MCF 10A (cell line): ENCODE measurements around the gene CHCHD4. TPM values are rescaled to one million over a fixed set of nuclear protein-coding genes. Genes with fewer than 3 reads are reported as not detected.

Experiments
- BruUV-seq: library from RNA; stranded (reverse); fragments of 400-500 nt; replicated peaks from 2 replicates; lab custom pipeline; 2021; lab: Mats Ljungman, UMichigan
- CTCF ChIA-PET: fragments of 300-600 bp; sonication (Branson Sonifier 250); formaldehyde crosslinking; extraction: SDS; loops from one replicate; lab custom pipeline; 2021; ENCODE audit warnings: antibody characterized with exemption, inconsistent platforms; lab: Yijun Ruan, JAX
- POLR2A ChIA-PET: fragments of 300-600, 350-650 bp; sonication (Branson Sonifier 250); formaldehyde crosslinking; extraction: SDS; loops from one replicate; lab custom pipeline; 2020; ENCODE audit warnings: antibody characterized with exemption, inconsistent platforms; lab: Yijun Ruan, JAX
- DNase-seq: peaks from one replicate; pipeline ENCODE4 v3.0.0-alpha.2; 2018; ENCODE audit not compliant: unreplicated experiment
- H3K27ac Mint-ChIP-seq: one replicate; pipeline ENCODE4 v1.8.0; 2022; ENCODE audit warnings: mild to moderate bottlenecking, low read depth, mixed read lengths; ENCODE audit not compliant: unreplicated experiment
- H3K27me3 Mint-ChIP-seq: one replicate; pipeline ENCODE4 v1.8.0; 2022; ENCODE audit warnings: mixed read lengths; ENCODE audit not compliant: insufficient read depth, unreplicated experiment
- H3K36me3 Mint-ChIP-seq: one replicate; pipeline ENCODE4 v1.8.0; 2022; ENCODE audit warnings: mild to moderate bottlenecking, moderate library complexity, mixed read lengths; ENCODE audit not compliant: insufficient read depth, unreplicated experiment
- H3K4me1 Mint-ChIP-seq: one replicate; pipeline ENCODE4 v1.8.0; 2022; ENCODE audit warnings: mixed read lengths; ENCODE audit not compliant: insufficient read depth, unreplicated experiment
- H3K4me3 Mint-ChIP-seq: one replicate; pipeline ENCODE4 v1.8.0; 2022; ENCODE audit warnings: mild to moderate bottlenecking, moderate library complexity, mixed read lengths; ENCODE audit not compliant: unreplicated experiment
- H3K9me3 Mint-ChIP-seq: one replicate; pipeline ENCODE4 v1.8.0; 2022; ENCODE audit warnings: mixed read lengths; ENCODE audit not compliant: unreplicated experiment
- intact Hi-C: fragments of 100-400 bp; cut with micrococcal nuclease; formaldehyde crosslinking; loops from 2 replicates; pipeline ENCODE4 v1.14.1; 2022
- total RNA-seq: library from RNA; stranded (reverse); gene quantifications from 2 replicates; pipeline ENCODE4 v1.2.3, GENCODE V29; 2022
- TF ChIP-seq, protein P1 (sequence below): fragments of 200-600 bp; IDR thresholded peaks from one replicate; pipeline ENCODE4 v1.8.0; 2022; ENCODE audit warnings: antibody characterized with exemption, mild to moderate bottlenecking; ENCODE audit not compliant: unreplicated experiment

Gene CHCHD4
- total RNA-seq, 1 experiment from 2014 or later, result 35.0 TPM

DNA sequence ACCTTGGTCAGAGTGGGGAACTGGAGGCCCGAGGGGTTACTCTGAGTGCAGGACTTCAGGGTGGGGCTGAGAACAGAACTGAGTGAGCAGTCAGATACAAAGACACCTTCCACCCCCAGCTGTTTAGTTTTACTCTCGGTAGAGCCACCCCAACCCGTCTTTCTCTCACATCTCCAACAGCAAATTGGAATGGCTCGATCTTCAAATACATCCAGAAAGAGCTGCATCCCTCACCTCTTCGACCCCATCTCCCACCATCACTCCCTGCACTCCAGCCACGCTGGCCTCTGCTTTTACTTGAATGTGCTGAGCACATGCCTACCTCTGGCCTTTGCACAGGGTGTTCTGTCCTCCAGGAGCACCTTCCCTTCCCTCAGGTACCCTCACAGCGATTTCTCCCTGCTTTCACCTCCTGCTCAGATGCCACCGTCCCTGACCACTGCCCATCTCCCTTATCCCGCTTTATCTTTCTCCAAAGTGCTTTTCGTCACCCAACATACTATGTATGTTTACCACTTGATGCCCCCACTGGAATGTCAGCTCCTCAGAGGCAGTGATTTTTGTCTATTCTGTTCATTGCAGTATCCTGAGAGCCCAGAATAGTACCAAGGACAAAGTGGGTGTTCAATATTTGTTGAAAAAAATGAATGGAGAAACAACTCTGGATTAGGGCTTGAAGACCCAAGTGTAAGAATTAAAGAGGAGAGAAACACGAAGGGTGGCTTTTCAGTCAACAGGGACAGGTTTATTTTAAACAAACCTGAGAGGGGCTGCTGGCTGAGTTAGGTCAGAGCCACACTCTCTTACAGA lies 4.4 kb downstream of the CHCHD4 start:
- DNase-seq, result no peak
- Mint-ChIP-seq H3K36me3 (peaks cover 43% of the 10 kb centered on the region), H3K4me3 (no peak overlapping the region), H3K4me1 (peaks cover 18% of the 10 kb centered on the region), H3K27me3 (no peaks in the 10 kb centered on the region), H3K9me3 (no peaks in the 10 kb centered on the region), H3K27ac (peak overlapping the region; percentile 62)
- no TSS peak for BruUV-seq
- intact Hi-C loops, result no loop called here
- TF ChIP-seq, protein P1, sequence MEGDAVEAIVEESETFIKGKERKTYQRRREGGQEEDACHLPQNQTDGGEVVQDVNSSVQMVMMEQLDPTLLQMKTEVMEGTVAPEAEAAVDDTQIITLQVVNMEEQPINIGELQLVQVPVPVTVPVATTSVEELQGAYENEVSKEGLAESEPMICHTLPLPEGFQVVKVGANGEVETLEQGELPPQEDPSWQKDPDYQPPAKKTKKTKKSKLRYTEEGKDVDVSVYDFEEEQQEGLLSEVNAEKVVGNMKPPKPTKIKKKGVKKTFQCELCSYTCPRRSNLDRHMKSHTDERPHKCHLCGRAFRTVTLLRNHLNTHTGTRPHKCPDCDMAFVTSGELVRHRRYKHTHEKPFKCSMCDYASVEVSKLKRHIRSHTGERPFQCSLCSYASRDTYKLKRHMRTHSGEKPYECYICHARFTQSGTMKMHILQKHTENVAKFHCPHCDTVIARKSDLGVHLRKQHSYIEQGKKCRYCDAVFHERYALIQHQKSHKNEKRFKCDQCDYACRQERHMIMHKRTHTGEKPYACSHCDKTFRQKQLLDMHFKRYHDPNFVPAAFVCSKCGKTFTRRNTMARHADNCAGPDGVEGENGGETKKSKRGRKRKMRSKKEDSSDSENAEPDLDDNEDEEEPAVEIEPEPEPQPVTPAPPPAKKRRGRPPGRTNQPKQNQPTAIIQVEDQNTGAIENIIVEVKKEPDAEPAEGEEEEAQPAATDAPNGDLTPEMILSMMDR, result no peak
- POLR2A ChIA-PET, result interaction anchor here (0.6 to 9.1 kb wide), 5 partner anchors 22 to 771 kb away, joined by 3 to 294 read pairs (median 13); partner anchors contain the start of genes LSM3 and XPC
- CTCF ChIA-PET, result interaction anchor here (1.1 to 8.7 kb wide), 2 partner anchors 25 to 223 kb away, joined by 5 to 80 read pairs; no protein-coding TSS in a partner anchor

DNA sequence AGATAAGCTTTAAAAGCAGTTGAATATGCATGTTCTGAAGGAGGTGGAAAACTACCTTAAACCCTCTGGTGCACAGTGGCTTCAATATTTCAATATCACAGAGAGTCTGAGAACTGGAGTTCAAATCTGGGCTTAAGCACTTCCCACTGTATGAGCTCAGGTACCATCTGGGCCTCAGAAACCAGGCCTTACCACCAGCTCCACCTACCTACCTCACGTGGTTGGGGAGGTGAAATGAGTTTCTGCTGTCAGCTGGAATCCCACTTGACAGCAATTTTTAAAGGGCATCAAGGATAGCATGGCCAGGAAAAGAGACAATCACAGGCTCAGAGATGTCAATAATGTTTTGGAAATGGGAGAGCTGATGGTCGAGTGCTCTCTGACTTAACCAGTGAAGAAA lies 5.0 kb downstream of the CHCHD4 start:
- peaks cover 18% of the 10 kb centered on the region for H3K4me1 Mint-ChIP-seq
- DNase-seq, result no peak
- no TSS peak for BruUV-seq
- H3K9me3 Mint-ChIP-seq, result no peaks in the 10 kb centered on the region
- intact Hi-C loops, result no loop called here
- TF ChIP-seq, protein P1, result no peak
- ChIA-PET POLR2A (interaction anchor here (0.6 to 3.1 kb wide), 5 partner anchors 23 to 770 kb away, joined by 3 to 21 read pairs (median 13); partner anchors contain the start of genes LSM3 and XPC), CTCF (interaction anchor here (0.9 to 8.7 kb wide), 4 partner anchors 11 to 235 kb away, joined by 3 to 80 read pairs (median 4); no protein-coding TSS in a partner anchor)
- H3K27me3 Mint-ChIP-seq, result no peaks in the 10 kb centered on the region
- H3K4me3 Mint-ChIP-seq, result no peak overlapping the region
- H3K27ac Mint-ChIP-seq, result peak overlapping the region; percentile 62
- H3K36me3 Mint-ChIP-seq, result peaks cover 43% of the 10 kb centered on the region

DNA sequence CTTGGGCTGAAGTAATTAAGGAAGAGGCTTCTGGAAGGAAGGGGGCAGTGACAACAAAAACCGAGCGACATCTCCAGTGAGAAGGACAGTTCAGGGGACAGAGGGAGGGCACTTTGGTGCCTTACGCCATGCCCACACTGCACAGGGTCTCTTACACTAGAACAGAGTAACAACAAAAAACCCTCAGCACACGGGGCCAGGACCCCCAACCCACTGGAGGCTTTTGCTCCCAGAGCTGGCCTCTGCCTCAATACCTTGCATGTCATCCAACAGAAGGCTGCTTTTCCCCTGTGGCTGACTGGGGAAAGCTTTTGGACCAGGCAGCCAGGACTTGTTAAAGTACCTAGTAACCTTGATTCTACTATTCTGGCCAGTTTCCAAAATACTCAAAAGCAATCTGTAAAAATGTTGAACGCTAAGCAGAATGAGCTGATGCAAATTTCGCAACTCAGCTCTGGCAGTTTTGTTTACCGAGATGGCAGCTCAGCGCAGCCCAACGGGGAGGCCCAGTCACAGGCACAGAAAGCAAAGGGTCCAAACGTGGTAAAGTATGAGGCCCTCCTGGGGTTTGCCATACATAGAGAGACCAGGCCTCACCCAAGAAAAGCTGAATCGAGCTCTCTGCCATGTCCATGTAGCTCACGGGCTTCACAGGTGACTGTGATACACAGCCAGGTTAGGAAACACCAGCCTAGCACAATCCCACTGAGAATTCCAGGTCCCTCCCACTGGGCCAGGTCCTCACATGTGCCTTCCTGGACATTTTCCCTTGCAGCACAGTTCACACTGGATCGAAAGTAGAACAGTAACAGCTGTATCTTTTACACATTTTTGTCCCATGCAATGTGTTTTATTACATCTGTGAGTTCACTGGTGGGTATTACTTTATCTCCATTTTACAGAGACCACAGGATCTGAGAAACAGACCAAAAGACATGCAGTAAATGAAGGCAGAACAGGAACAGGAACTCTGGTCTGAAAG lies 6.0 kb downstream of the CHCHD4 start:
- intact Hi-C loops, result no loop called here
- TF ChIP-seq, protein P1, result no peak
- no TSS peak for BruUV-seq
- H3K27ac Mint-ChIP-seq, result peak overlapping the region; percentile 9
- POLR2A ChIA-PET, result interaction anchor here (0.6 to 3.1 kb wide), 8 partner anchors 13 to 222 kb away, joined by 3 to 21 read pairs (median 6); partner anchors contain the start of genes LSM3 and XPC
- CTCF ChIA-PET, result interaction anchor here (0.7 to 8.7 kb wide), 6 partner anchors 12 to 234 kb away, joined by 3 to 80 read pairs (median 4); no protein-coding TSS in a partner anchor
- H3K9me3 Mint-ChIP-seq, result no peaks in the 10 kb centered on the region
- H3K4me1 Mint-ChIP-seq, result peaks cover 18% of the 10 kb centered on the region
- H3K27me3 Mint-ChIP-seq, result no peaks in the 10 kb centered on the region
- H3K36me3 Mint-ChIP-seq, result peaks cover 52% of the 10 kb centered on the region
- no peak overlapping the region for H3K4me3 Mint-ChIP-seq
- peak; percentile 80 for DNase-seq
